A549 (cell line): ENCODE measurements around the gene SMAD3.

Experiments
- CHD2 ChIP-seq: fragments of 150-350 bp; IDR thresholded peaks from 2 replicates; pipeline ENCODE4 v1.6.1; 2014; ENCODE audit warnings: low read length; ENCODE audit not compliant: partially characterized antibody
- EP300 ChIP-seq, 2 experiments: fragments of >200 bp; sonication (Bioruptor Twin); formaldehyde crosslinking; IDR thresholded peaks; 2 replicates in 1 of 2; 3 replicates in 1 of 2; pipeline ENCODE4 v1.6.1; 2016 to 2017
- ESRRA ChIP-seq: fragments of 150-350 bp; IDR thresholded peaks from 2 replicates; pipeline ENCODE4 v1.6.1; 2014; ENCODE audit warnings: mild to moderate bottlenecking, low read length, borderline replicate concordance
- GATA3 ChIP-seq: IDR thresholded peaks from 2 replicates; pipeline ENCODE4 v1.6.1; 2012; ENCODE audit warnings: borderline replicate concordance
- POLR2A ChIP-seq: IDR thresholded peaks from 2 replicates; pipeline ENCODE4 v1.6.1; 2012; ENCODE audit warnings: mild to moderate bottlenecking, low read length
- POLR2AphosphoS2 ChIP-seq: conservative IDR thresholded peaks from 2 replicates; pipeline ENCODE4 v1.6.1; 2012; ENCODE audit warnings: low read length, improper control_type of control experiment, inconsistent platforms
- RCOR1 ChIP-seq: fragments of 150-350 bp; IDR thresholded peaks from 2 replicates; pipeline ENCODE4 v1.6.1; 2014; ENCODE audit warnings: antibody characterized with exemption, low read length, low read depth
- SMC3 ChIP-seq: fragments of >200 bp; sonication (Bioruptor Twin); formaldehyde crosslinking; IDR thresholded peaks from 3 replicates; pipeline ENCODE4 v1.6.1; 2018; ENCODE audit warnings: inconsistent platforms
- TF ChIP-seq, protein P1 (sequence below): fragments of >200 bp; sonication (Bioruptor Twin); formaldehyde crosslinking; IDR thresholded peaks from 3 replicates; pipeline ENCODE4 v1.5.1; 2016
- TF ChIP-seq, protein P2 (sequence below): fragments of 450-650 bp; IDR thresholded peaks from 2 replicates; pipeline ENCODE4 v1.6.1; 2014; ENCODE audit warnings: antibody characterized with exemption

DNA sequence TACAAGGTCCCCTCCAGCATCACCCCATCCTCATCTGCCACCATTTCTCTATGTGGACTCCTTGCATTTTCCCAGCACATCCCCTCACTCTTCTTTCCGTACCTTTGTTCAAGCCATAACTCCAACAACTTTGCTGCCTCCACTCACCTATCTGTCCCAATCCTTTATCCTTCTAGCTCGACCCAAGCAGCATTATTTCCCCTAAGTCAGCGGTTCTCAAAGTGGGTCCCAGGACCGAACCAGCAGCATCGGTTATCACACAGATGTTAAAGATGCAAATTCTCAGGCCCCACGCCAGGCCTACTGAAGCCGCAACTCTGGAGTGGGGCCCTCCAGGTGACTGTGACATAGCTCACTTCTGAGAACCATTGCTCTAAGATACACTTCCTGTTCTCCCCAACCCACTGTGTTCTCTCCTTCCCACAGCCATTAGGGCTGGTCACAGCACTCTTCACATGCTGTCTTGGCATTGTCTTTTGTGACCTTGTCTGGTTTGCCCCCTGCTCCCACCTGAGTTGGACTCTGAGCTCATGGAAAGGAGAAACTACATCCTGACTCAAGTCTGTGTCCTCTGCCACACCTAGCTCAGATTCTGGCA is 132.9 kb downstream of the SMAD3 start:
- TF ChIP-seq GATA3, result no peak
- no peak for TF ChIP-seq SMC3
- no peak for TF ChIP-seq ESRRA
- no peak for TF ChIP-seq RCOR1
- TF ChIP-seq, protein P1, sequence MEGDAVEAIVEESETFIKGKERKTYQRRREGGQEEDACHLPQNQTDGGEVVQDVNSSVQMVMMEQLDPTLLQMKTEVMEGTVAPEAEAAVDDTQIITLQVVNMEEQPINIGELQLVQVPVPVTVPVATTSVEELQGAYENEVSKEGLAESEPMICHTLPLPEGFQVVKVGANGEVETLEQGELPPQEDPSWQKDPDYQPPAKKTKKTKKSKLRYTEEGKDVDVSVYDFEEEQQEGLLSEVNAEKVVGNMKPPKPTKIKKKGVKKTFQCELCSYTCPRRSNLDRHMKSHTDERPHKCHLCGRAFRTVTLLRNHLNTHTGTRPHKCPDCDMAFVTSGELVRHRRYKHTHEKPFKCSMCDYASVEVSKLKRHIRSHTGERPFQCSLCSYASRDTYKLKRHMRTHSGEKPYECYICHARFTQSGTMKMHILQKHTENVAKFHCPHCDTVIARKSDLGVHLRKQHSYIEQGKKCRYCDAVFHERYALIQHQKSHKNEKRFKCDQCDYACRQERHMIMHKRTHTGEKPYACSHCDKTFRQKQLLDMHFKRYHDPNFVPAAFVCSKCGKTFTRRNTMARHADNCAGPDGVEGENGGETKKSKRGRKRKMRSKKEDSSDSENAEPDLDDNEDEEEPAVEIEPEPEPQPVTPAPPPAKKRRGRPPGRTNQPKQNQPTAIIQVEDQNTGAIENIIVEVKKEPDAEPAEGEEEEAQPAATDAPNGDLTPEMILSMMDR, result no peak
- TF ChIP-seq EP300 (IDR thresholded peaks at IDR 0.05), result no peak
- TF ChIP-seq CHD2, result peak; percentile 46
- no peak; the same call in 1 of the 2 replicates for TF ChIP-seq POLR2AphosphoS2
- TF ChIP-seq POLR2A, result no peak
- TF ChIP-seq, protein P2, sequence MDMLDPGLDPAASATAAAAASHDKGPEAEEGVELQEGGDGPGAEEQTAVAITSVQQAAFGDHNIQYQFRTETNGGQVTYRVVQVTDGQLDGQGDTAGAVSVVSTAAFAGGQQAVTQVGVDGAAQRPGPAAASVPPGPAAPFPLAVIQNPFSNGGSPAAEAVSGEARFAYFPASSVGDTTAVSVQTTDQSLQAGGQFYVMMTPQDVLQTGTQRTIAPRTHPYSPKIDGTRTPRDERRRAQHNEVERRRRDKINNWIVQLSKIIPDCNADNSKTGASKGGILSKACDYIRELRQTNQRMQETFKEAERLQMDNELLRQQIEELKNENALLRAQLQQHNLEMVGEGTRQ, result no peak
